ENCODE data around the gene PRICKLE4.

The PRICKLE4 gene

DNA sequence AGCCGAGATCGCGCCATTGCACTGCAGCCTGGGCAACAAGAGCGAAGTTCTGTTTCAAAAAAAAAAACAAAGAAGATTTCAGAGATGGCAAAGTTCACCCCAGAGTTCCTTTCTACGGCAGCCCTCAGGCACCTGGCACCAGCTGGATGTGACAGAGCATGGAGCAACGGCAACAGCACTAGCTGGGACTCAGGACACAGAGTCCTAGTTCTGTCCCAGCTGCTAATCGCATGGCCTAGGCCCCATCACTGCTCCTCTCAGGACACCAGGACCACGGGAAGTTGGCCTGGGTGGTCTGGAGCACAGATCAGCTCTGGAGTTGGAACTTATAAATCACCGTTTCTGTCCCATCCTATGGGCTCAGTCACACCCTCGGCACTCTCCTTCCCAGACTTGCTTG, 34.5 kb upstream of the PRICKLE4 start (continued):
- TF ChIP-seq ZNF549 (tag by site-specific recombination; IDR thresholded peaks at IDR 0.05) (no peak), ZNF776 (tag by site-specific recombination; IDR thresholded peaks at IDR 0.05; ENCODE audit: borderline replicate concordance) (no peak), KLF9 (tag by site-specific recombination; IDR thresholded peaks at IDR 0.05; ENCODE audit: low read depth) (no peak)

DNA sequence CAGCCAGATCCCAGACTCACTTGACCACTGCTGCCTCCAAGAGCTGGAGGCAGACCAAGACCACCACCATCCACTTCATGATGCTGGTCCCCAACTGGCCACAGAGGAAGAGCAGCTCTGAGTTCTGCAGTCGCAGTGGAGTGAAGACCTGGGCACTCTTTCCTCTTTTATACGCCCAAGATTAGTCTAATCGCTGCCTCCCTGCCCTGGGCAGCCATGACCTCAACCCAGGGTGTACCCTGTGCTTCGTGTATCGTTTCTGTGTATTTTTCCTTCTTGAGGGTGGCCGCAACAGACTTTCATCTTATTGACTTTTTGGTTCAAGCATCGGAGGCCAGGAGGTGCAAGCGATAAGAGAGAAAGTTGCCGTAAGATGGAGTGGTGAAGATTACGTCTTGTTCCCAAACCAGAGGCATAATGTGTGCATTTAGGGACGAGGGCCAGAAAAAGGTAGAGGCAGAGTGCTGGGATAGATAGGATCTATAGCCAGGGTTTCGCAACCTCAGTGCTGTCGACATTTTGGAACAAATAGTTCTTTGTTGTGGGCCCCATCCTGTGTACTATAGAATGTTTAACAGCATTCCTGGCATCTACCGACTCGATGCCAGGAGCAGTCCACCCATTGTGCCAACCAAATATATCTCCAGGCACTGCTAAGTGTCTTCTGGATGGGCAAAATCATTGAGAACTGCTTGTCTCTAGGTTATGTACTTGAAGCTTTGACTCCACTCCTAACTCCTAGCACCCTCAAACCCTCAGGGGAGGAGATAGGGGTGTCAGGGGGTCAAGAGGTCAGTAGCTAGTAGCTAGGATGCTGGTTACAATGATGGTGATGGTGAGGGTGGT, 33.1 kb upstream of the PRICKLE4 start, which contains the start of gene PGC:
Gene PGC (minus strand): TSS at position 142 of the 846 bp plus-strand sequence. CDS start 63 bp downstream, at position 79.
- Histone ChIP-seq H3K36me3 (ENCODE audit: control insufficient read depth in 2 of 2, insufficient read depth in 1 of 2, low read length in 2 of 2) (no peaks in the 10 kb centered on the region), H3K4me1 (ENCODE audit: control insufficient read depth, insufficient read depth, low read length) (no peaks in the 10 kb centered on the region), H3K4me3 (ENCODE audit: low read depth, low read length) (no peak within 1 kb of the TSS), H3K9me3 (ENCODE audit: control insufficient read depth, insufficient read depth, low read depth, low read length) (no peaks in the 10 kb centered on the region), H3K27ac (ENCODE audit: extremely low read depth, low read depth, low read length) (no peak within 1 kb of the TSS)
- ChIA-PET CTCF (interaction anchor here (2.8 kb wide), 1 partner anchor 13 kb away, joined by 18 read pairs; the partner anchor contains the start of gene TFEB), POLR2A (no interaction called here)
- TF ChIP-seq, protein P1, sequence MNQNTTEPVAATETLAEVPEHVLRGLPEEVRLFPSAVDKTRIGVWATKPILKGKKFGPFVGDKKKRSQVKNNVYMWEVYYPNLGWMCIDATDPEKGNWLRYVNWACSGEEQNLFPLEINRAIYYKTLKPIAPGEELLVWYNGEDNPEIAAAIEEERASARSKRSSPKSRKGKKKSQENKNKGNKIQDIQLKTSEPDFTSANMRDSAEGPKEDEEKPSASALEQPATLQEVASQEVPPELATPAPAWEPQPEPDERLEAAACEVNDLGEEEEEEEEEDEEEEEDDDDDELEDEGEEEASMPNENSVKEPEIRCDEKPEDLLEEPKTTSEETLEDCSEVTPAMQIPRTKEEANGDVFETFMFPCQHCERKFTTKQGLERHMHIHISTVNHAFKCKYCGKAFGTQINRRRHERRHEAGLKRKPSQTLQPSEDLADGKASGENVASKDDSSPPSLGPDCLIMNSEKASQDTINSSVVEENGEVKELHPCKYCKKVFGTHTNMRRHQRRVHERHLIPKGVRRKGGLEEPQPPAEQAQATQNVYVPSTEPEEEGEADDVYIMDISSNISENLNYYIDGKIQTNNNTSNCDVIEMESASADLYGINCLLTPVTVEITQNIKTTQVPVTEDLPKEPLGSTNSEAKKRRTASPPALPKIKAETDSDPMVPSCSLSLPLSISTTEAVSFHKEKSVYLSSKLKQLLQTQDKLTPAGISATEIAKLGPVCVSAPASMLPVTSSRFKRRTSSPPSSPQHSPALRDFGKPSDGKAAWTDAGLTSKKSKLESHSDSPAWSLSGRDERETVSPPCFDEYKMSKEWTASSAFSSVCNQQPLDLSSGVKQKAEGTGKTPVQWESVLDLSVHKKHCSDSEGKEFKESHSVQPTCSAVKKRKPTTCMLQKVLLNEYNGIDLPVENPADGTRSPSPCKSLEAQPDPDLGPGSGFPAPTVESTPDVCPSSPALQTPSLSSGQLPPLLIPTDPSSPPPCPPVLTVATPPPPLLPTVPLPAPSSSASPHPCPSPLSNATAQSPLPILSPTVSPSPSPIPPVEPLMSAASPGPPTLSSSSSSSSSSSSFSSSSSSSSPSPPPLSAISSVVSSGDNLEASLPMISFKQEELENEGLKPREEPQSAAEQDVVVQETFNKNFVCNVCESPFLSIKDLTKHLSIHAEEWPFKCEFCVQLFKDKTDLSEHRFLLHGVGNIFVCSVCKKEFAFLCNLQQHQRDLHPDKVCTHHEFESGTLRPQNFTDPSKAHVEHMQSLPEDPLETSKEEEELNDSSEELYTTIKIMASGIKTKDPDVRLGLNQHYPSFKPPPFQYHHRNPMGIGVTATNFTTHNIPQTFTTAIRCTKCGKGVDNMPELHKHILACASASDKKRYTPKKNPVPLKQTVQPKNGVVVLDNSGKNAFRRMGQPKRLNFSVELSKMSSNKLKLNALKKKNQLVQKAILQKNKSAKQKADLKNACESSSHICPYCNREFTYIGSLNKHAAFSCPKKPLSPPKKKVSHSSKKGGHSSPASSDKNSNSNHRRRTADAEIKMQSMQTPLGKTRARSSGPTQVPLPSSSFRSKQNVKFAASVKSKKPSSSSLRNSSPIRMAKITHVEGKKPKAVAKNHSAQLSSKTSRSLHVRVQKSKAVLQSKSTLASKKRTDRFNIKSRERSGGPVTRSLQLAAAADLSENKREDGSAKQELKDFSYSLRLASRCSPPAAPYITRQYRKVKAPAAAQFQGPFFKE (tag by site-specific recombination; IDR thresholded peaks at IDR 0.05; ENCODE audit: borderline replicate concordance), result no peak
- TF ChIP-seq, protein P2, sequence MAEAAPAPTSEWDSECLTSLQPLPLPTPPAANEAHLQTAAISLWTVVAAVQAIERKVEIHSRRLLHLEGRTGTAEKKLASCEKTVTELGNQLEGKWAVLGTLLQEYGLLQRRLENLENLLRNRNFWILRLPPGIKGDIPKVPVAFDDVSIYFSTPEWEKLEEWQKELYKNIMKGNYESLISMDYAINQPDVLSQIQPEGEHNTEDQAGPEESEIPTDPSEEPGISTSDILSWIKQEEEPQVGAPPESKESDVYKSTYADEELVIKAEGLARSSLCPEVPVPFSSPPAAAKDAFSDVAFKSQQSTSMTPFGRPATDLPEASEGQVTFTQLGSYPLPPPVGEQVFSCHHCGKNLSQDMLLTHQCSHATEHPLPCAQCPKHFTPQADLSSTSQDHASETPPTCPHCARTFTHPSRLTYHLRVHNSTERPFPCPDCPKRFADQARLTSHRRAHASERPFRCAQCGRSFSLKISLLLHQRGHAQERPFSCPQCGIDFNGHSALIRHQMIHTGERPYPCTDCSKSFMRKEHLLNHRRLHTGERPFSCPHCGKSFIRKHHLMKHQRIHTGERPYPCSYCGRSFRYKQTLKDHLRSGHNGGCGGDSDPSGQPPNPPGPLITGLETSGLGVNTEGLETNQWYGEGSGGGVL (tag by site-specific recombination; IDR thresholded peaks at IDR 0.05), result no peak
- TF ChIP-seq ZSCAN16 (tag by site-specific recombination; IDR thresholded peaks at IDR 0.05) (no peak), ZBTB1 (tag by site-specific recombination; IDR thresholded peaks at IDR 0.05) (no peak), ZNF341 (tag by site-specific recombination; IDR thresholded peaks at IDR 0.05; ENCODE audit: low read depth) (no peak), ZNF571 (tag by site-specific recombination; IDR thresholded peaks at IDR 0.05) (no peak), KLF7 (tag by site-specific recombination; IDR thresholded peaks at IDR 0.05; ENCODE audit: borderline replicate concordance) (no peak), FEZF1 (tag by site-specific recombination; IDR thresholded peaks at IDR 0.05) (no peak)

DNA sequence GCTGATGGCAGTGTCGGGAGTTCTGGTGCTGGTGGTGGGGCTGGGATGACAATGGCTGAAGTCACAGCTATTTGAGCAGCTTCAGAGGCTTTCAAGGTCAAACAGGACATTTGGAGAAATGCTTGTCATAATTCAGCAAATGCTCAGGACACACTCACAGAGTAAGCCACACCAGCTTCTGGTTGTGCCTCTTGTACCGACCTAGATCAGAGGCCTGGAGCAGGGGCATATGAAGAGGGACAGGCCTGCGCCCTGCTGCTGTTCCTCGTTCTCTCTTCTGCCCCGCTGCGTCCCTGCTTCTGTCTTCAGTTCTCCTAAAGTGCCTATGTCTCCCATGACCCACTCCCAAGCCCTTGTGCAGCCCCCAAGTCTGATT, 32.5 kb upstream of the PRICKLE4 start:
- Histone ChIP-seq H3K4me1 (ENCODE audit: control insufficient read depth, insufficient read depth, low read length) (no peaks in the 10 kb centered on the region), H3K4me3 (ENCODE audit: low read depth, low read length) (no peak overlapping the region), H3K36me3 (ENCODE audit: control insufficient read depth in 2 of 2, insufficient read depth in 1 of 2, low read length in 2 of 2) (no peaks in the 10 kb centered on the region), H3K9me3 (ENCODE audit: control insufficient read depth, insufficient read depth, low read depth, low read length) (no peaks in the 10 kb centered on the region), H3K27ac (ENCODE audit: extremely low read depth, low read depth, low read length) (no peak overlapping the region)
- ChIA-PET CTCF (interaction anchor here (0.7 to 2.8 kb wide), 2 partner anchors 13 to 291 kb away, joined by 3 to 18 read pairs; partner anchors contain the start of gene TFEB), POLR2A (interaction anchor here (0.7 kb wide), 1 partner anchor 297 kb away, joined by 4 read pairs; no protein-coding TSS in a partner anchor)
- TF ChIP-seq, protein P3, sequence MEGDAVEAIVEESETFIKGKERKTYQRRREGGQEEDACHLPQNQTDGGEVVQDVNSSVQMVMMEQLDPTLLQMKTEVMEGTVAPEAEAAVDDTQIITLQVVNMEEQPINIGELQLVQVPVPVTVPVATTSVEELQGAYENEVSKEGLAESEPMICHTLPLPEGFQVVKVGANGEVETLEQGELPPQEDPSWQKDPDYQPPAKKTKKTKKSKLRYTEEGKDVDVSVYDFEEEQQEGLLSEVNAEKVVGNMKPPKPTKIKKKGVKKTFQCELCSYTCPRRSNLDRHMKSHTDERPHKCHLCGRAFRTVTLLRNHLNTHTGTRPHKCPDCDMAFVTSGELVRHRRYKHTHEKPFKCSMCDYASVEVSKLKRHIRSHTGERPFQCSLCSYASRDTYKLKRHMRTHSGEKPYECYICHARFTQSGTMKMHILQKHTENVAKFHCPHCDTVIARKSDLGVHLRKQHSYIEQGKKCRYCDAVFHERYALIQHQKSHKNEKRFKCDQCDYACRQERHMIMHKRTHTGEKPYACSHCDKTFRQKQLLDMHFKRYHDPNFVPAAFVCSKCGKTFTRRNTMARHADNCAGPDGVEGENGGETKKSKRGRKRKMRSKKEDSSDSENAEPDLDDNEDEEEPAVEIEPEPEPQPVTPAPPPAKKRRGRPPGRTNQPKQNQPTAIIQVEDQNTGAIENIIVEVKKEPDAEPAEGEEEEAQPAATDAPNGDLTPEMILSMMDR (tag by site-specific recombination; IDR thresholded peaks at IDR 0.05), result no peak
- no peak for TF ChIP-seq MEIS1 (CRISPR knock-in tag; IDR thresholded peaks at IDR 0.05; ENCODE audit: borderline replicate concordance)
- TF ChIP-seq, protein P4, sequence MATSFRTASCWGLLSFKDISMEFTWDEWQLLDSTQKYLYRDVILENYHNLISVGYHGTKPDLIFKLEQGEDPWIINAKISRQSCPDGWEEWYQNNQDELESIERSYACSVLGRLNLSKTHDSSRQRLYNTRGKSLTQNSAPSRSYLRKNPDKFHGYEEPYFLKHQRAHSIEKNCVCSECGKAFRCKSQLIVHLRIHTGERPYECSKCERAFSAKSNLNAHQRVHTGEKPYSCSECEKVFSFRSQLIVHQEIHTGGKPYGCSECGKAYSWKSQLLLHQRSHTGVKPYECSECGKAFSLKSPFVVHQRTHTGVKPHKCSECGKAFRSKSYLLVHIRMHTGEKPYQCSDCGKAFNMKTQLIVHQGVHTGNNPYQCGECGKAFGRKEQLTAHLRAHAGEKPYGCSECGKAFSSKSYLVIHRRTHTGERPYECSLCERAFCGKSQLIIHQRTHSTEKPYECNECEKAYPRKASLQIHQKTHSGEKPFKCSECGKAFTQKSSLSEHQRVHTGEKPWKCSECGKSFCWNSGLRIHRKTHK (tag by site-specific recombination; IDR thresholded peaks at IDR 0.05), result no peak
- TF ChIP-seq ZBTB8A (tag by site-specific recombination; IDR thresholded peaks at IDR 0.05), result no peak
- TF ChIP-seq ZNF2 (tag by site-specific recombination; IDR thresholded peaks at IDR 0.05), result no peak
- TF ChIP-seq ZNF670 (tag by site-specific recombination; IDR thresholded peaks at IDR 0.05; ENCODE audit: low read depth), result no peak
- no peak for TF ChIP-seq BCL11B (tag by site-specific recombination; IDR thresholded peaks at IDR 0.05; ENCODE audit: low read depth)
- TF ChIP-seq, protein P5, sequence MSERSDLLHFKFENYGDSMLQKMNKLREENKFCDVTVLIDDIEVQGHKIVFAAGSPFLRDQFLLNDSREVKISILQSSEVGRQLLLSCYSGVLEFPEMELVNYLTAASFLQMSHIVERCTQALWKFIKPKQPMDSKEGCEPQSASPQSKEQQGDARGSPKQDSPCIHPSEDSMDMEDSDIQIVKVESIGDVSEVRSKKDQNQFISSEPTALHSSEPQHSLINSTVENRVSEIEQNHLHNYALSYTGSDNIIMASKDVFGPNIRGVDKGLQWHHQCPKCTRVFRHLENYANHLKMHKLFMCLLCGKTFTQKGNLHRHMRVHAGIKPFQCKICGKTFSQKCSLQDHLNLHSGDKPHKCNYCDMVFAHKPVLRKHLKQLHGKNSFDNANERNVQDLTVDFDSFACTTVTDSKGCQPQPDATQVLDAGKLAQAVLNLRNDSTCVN (tag by site-specific recombination; optimal IDR thresholded peaks at IDR 0.05), result no peak
- TF ChIP-seq ZNF776 (tag by site-specific recombination; IDR thresholded peaks at IDR 0.05; ENCODE audit: borderline replicate concordance), result no peak
